SK-N-SH treated with all-trans-retinoic acid at 6 μM for 48 hours (cell line): ENCODE measurements around the gene GNPTG.

Experiments used
- ATAC-seq: fragments of 200-7000 bp; cut with Tn5 transposase; 3 replicates; pipeline ENCODE4 v1.9.1; 2020; ENCODE audit warnings: mild to moderate bottlenecking, moderate library complexity
- ARNTL ChIP-seq: fragments of 450-650 bp; formaldehyde crosslinking; IDR thresholded peaks from 2 replicates; pipeline ENCODE4 v1.5.0; 2020; ENCODE audit warnings: low read depth, mild to moderate bottlenecking, moderate library complexity, borderline replicate concordance
- BACH2 ChIP-seq: fragments of 250-450 bp; sonication (Bioruptor Pico); IDR thresholded peaks from 2 replicates; pipeline ENCODE4 v1.9.0; 2021; ENCODE audit warnings: mild to moderate bottlenecking, borderline replicate concordance
- CREB5 ChIP-seq: fragments of 250-450 bp; sonication (Bioruptor Pico); IDR thresholded peaks from 2 replicates; pipeline ENCODE4 v1.5.1; 2020; ENCODE audit warnings: low read depth, mild to moderate bottlenecking, moderate library complexity
- CSDC2 ChIP-seq: fragments of 250-450 bp; sonication (Bioruptor Pico); IDR thresholded peaks from 2 replicates; pipeline ENCODE4 v1.5.0; 2020; ENCODE audit warnings: mild to moderate bottlenecking, moderate library complexity
- GLIS3 ChIP-seq: fragments of 250-450 bp; sonication (Bioruptor Pico); IDR thresholded peaks from 2 replicates; pipeline ENCODE4 v1.5.0; 2020; ENCODE audit warnings: mild to moderate bottlenecking, moderate library complexity
- ISL1 ChIP-seq: fragments of 250-450 bp; sonication (Bioruptor Pico); IDR thresholded peaks from 2 replicates; pipeline ENCODE4 v2.1.2; 2022; ENCODE audit warnings: mild to moderate bottlenecking, moderate library complexity
- PPARA ChIP-seq: fragments of 250-450 bp; sonication (Bioruptor Pico); IDR thresholded peaks from 2 replicates; pipeline ENCODE4 v1.5.0; 2020; ENCODE audit warnings: mild to moderate bottlenecking, borderline replicate concordance
- RARB ChIP-seq: fragments of 250-450 bp; sonication (Bioruptor Pico); IDR thresholded peaks from 2 replicates; pipeline ENCODE4 v1.8.0; 2021; ENCODE audit warnings: mild to moderate bottlenecking, moderate library complexity
- SNAI2 ChIP-seq: fragments of 250-450 bp; sonication (Bioruptor Pico); IDR thresholded peaks from 2 replicates; pipeline ENCODE4 v1.5.0; 2020; ENCODE audit warnings: mild to moderate bottlenecking, moderate library complexity
- TOX ChIP-seq: fragments of 250-450 bp; sonication (Bioruptor Pico); IDR thresholded peaks from 2 replicates; pipeline ENCODE4 v1.8.0; 2021; ENCODE audit warnings: mild to moderate bottlenecking, moderate library complexity, borderline replicate concordance
- TSHZ2 ChIP-seq: fragments of 250-450 bp; sonication (Bioruptor Pico); IDR thresholded peaks from 2 replicates; pipeline ENCODE4 v1.5.0; 2020; ENCODE audit warnings: mild to moderate bottlenecking, moderate library complexity
- ZC3H10 ChIP-seq: fragments of 250-450 bp; sonication (Bioruptor Pico); IDR thresholded peaks from 2 replicates; pipeline ENCODE4 v1.5.1; 2021; ENCODE audit warnings: mild to moderate bottlenecking, moderate library complexity
- ZFP3 ChIP-seq: fragments of 250-450 bp; sonication (Bioruptor Pico); IDR thresholded peaks from 2 replicates; pipeline ENCODE4 v1.5.0; 2020; ENCODE audit warnings: mild to moderate bottlenecking, moderate library complexity
- ZFP30 ChIP-seq: fragments of 450-650 bp; formaldehyde crosslinking; IDR thresholded peaks from 2 replicates; pipeline ENCODE4 v1.5.0; 2022; ENCODE audit warnings: mild to moderate bottlenecking, moderate library complexity
- ZNF565 ChIP-seq: fragments of 450-650 bp; formaldehyde crosslinking; conservative IDR thresholded peaks from 2 replicates; pipeline ENCODE4 v1.5.0; 2020; ENCODE audit warnings: low read depth, mild to moderate bottlenecking, moderate library complexity
- ZNF70 ChIP-seq: fragments of 450-650 bp; formaldehyde crosslinking; IDR thresholded peaks from 2 replicates; pipeline ENCODE4 v1.5.0; 2020; ENCODE audit warnings: mild to moderate bottlenecking, moderate library complexity
- ZNF8 ChIP-seq: fragments of 450-650 bp; formaldehyde crosslinking; IDR thresholded peaks from 2 replicates; pipeline ENCODE4 v1.5.0; 2020; ENCODE audit warnings: mild to moderate bottlenecking, moderate library complexity
- TF ChIP-seq, protein P1 (sequence below): fragments of 250-450 bp; sonication (Bioruptor Pico); IDR thresholded peaks from 2 replicates; pipeline ENCODE4 v1.5.1; 2021; ENCODE audit warnings: mild to moderate bottlenecking, moderate library complexity
- TF ChIP-seq, protein P2 (sequence below): fragments of 250-450 bp; sonication (Bioruptor Pico); IDR thresholded peaks from 2 replicates; pipeline ENCODE4 v1.8.0; 2020; ENCODE audit warnings: mild to moderate bottlenecking, moderate library complexity, borderline replicate concordance

Gene GNPTG

DNA sequence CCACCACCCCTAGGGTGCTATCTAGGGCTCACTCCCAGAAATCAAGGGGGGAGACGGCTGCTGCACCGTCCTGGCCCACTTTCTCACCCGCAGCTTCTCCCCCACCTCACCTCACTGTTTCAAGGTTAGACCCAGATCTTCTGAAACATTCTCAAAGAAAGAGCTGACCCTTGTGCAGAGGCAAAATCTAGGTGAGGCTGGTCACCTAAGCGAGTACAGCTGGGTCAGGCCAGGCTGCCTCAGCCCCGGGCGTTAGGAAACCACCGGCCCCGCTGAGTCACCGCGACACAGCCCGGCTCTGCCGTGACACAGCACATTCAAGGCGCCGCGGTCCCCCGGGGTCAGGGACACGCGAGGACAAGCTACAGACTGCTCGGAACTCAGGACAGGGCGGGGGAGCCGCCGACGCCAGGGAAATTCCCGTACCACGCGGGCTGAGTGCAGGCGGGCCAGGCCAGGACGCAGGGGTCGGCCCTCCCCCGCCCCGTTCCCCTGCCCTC, 27.1 kb downstream of the GNPTG start:
- TF ChIP-seq BACH2 (CRISPR knock-in tag) = peak; percentile 48; the same call in 1 of the 2 replicates
- no peak for TF ChIP-seq ZNF70 (CRISPR knock-in tag)
- peak; percentile 71 for ATAC-seq

GRCh38 chr16:1379304-1380076, 27.8 kb downstream of the GNPTG start:
- TF ChIP-seq, protein P1, sequence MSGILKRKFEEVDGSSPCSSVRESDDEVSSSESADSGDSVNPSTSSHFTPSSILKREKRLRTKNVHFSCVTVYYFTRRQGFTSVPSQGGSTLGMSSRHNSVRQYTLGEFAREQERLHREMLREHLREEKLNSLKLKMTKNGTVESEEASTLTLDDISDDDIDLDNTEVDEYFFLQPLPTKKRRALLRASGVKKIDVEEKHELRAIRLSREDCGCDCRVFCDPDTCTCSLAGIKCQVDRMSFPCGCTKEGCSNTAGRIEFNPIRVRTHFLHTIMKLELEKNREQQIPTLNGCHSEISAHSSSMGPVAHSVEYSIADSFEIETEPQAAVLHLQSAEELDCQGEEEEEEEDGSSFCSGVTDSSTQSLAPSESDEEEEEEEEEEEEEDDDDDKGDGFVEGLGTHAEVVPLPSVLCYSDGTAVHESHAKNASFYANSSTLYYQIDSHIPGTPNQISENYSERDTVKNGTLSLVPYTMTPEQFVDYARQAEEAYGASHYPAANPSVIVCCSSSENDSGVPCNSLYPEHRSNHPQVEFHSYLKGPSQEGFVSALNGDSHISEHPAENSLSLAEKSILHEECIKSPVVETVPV (CRISPR knock-in tag) = no peak
- TF ChIP-seq PPARA (CRISPR knock-in tag) = no peak
- no peak for TF ChIP-seq ZNF565
- TF ChIP-seq ZC3H10 (CRISPR knock-in tag) = no peak
- no peak for TF ChIP-seq GLIS3 (CRISPR knock-in tag)
- no peak for TF ChIP-seq CREB5
- no peak for TF ChIP-seq TSHZ2 (CRISPR knock-in tag)
- no peak for TF ChIP-seq RARB (CRISPR knock-in tag)
- no peak for TF ChIP-seq SNAI2 (CRISPR knock-in tag)
- TF ChIP-seq TOX = no peak
- no peak for TF ChIP-seq BACH2 (CRISPR knock-in tag)
- no peak for TF ChIP-seq ZFP30 (CRISPR knock-in tag)
- TF ChIP-seq ARNTL = no peak
- no peak for TF ChIP-seq ZNF70 (CRISPR knock-in tag)
- no peak for TF ChIP-seq ZFP3
- TF ChIP-seq, protein P2, sequence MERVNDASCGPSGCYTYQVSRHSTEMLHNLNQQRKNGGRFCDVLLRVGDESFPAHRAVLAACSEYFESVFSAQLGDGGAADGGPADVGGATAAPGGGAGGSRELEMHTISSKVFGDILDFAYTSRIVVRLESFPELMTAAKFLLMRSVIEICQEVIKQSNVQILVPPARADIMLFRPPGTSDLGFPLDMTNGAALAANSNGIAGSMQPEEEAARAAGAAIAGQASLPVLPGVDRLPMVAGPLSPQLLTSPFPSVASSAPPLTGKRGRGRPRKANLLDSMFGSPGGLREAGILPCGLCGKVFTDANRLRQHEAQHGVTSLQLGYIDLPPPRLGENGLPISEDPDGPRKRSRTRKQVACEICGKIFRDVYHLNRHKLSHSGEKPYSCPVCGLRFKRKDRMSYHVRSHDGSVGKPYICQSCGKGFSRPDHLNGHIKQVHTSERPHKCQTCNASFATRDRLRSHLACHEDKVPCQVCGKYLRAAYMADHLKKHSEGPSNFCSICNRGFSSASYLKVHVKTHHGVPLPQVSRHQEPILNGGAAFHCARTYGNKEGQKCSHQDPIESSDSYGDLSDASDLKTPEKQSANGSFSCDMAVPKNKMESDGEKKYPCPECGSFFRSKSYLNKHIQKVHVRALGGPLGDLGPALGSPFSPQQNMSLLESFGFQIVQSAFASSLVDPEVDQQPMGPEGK (CRISPR knock-in tag) = no peak
- peak; percentile 80 for ATAC-seq

GRCh38 chr16:1380195-1380594, 28.5 kb downstream of the GNPTG start:
- ATAC-seq = no peak
- TF ChIP-seq ISL1 = no peak
- TF ChIP-seq TOX = no peak
- TF ChIP-seq, all 23 proteins: peak for 0

GRCh38 chr16:1381612-1382406, 30.1 kb downstream of the GNPTG start:
- no peak for ATAC-seq
- no peak for TF ChIP-seq BACH2 (CRISPR knock-in tag)
- TF ChIP-seq SNAI2 (CRISPR knock-in tag) = no peak
- TF ChIP-seq CSDC2 = no peak
- no peak for TF ChIP-seq ZC3H10 (CRISPR knock-in tag)
- TF ChIP-seq, all 23 proteins: peak for 0

- ATAC-seq = no peak
- no peak for TF ChIP-seq RARB (CRISPR knock-in tag)
- no peak for TF ChIP-seq TSHZ2 (CRISPR knock-in tag)
- no peak for TF ChIP-seq ZNF8 (CRISPR knock-in tag)
- TF ChIP-seq, protein P1 (CRISPR knock-in tag) = no peak
- no peak for TF ChIP-seq TOX
- TF ChIP-seq CSDC2 = no peak
- TF ChIP-seq BACH2 (CRISPR knock-in tag) = no peak
Observed at GRCh38 chr16:1383556-1383955, 31.8 kb downstream of the GNPTG start.
